ENCODE data around the gene HSPBAP1.

GRCh38 chr3:122739172-122739571, 54.5 kb downstream of the HSPBAP1 start:
- TF ChIP-seq, protein P1, sequence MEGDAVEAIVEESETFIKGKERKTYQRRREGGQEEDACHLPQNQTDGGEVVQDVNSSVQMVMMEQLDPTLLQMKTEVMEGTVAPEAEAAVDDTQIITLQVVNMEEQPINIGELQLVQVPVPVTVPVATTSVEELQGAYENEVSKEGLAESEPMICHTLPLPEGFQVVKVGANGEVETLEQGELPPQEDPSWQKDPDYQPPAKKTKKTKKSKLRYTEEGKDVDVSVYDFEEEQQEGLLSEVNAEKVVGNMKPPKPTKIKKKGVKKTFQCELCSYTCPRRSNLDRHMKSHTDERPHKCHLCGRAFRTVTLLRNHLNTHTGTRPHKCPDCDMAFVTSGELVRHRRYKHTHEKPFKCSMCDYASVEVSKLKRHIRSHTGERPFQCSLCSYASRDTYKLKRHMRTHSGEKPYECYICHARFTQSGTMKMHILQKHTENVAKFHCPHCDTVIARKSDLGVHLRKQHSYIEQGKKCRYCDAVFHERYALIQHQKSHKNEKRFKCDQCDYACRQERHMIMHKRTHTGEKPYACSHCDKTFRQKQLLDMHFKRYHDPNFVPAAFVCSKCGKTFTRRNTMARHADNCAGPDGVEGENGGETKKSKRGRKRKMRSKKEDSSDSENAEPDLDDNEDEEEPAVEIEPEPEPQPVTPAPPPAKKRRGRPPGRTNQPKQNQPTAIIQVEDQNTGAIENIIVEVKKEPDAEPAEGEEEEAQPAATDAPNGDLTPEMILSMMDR (conservative IDR thresholded peaks at IDR 0.05; ENCODE audit: low read depth, low read length) = no peak
- TF ChIP-seq EZH2 (IDR thresholded peaks at IDR 0.05; ENCODE audit: borderline replicate concordance, low read depth, low read length, poor library complexity, severe bottlenecking) = no peak
